ENCODE data around the gene PER1.

DNA sequence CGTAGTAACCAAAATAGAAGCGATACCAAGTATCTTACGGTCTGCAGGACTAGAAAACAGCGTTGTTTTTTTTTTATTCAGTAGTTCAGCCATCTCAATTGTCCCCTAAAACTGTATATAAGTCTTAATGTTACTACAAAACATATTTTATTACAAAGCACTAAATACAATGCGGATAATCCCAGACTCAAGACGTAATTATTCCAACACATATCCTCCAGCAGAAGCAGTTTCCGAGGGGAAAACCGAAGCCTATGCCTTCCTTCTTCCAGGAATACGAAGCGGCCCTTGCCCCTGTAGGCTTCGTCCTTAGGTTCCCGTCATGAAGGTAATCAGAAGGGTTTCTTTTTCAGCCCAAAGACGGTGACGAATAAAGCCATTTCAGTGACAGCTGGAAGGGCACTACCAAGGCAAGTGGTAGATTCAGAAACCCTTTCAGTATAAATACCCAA, 21.7 kb upstream of the PER1 start:
- TF ChIP-seq POLR2A (IDR thresholded peaks at IDR 0.05) (no peak), POLR2AphosphoS5 (IDR thresholded peaks at IDR 0.05) (no peak)
- TF ChIP-seq, protein P1, sequence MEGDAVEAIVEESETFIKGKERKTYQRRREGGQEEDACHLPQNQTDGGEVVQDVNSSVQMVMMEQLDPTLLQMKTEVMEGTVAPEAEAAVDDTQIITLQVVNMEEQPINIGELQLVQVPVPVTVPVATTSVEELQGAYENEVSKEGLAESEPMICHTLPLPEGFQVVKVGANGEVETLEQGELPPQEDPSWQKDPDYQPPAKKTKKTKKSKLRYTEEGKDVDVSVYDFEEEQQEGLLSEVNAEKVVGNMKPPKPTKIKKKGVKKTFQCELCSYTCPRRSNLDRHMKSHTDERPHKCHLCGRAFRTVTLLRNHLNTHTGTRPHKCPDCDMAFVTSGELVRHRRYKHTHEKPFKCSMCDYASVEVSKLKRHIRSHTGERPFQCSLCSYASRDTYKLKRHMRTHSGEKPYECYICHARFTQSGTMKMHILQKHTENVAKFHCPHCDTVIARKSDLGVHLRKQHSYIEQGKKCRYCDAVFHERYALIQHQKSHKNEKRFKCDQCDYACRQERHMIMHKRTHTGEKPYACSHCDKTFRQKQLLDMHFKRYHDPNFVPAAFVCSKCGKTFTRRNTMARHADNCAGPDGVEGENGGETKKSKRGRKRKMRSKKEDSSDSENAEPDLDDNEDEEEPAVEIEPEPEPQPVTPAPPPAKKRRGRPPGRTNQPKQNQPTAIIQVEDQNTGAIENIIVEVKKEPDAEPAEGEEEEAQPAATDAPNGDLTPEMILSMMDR (IDR thresholded peaks at IDR 0.05), result no peak
